Skeletal muscle satellite cell (primary cell): ENCODE data around the gene TTC7B.

Experiments used
- H3K27me3 ChIP-seq: 2 replicates; pipeline ENCODE4 v1.7.0; 2013; ENCODE audit warnings: low read length; ENCODE audit not compliant: control insufficient read depth, insufficient read depth
- H3K36me3 ChIP-seq: 2 replicates; pipeline ENCODE4 v1.7.0; 2013; ENCODE audit warnings: mild to moderate bottlenecking, control low read depth, low read length; ENCODE audit not compliant: insufficient read depth
- H3K4me1 ChIP-seq: 2 replicates; pipeline ENCODE4 v1.7.0; 2013; ENCODE audit warnings: low read length; ENCODE audit not compliant: control insufficient read depth, insufficient read depth
- H3K4me2 ChIP-seq: 2 replicates; pipeline ENCODE4 v1.7.0; 2013; ENCODE audit warnings: mild to moderate bottlenecking, low read length
- H3K4me3 ChIP-seq: 2 replicates; pipeline ENCODE4 v1.7.0; 2013; ENCODE audit warnings: low read length
- H3K9ac ChIP-seq: 2 replicates; pipeline ENCODE4 v1.7.0; 2013; ENCODE audit warnings: mild to moderate bottlenecking, low read depth, low read length, moderate library complexity
- H3K9me3 ChIP-seq: replicated peaks from 2 replicates; pipeline ENCODE4 v1.7.0; 2013; ENCODE audit warnings: mild to moderate bottlenecking, control low read depth, low read length

Gene TTC7B

GRCh38 chr14:90519262-90519920 is 296.8 kb downstream of the TTC7B start:
- no peak overlapping the region for H3K4me3 ChIP-seq
- H3K36me3 ChIP-seq: no peaks in the 10 kb centered on the region
- peaks cover 24% of the 10 kb centered on the region for H3K4me1 ChIP-seq
- H3K27me3 ChIP-seq: peaks cover 25% of the 10 kb centered on the region
- no peaks in the 10 kb centered on the region for H3K9me3 ChIP-seq
- H3K4me2 ChIP-seq: no peak overlapping the region
- no peak overlapping the region for H3K9ac ChIP-seq

- no peak overlapping the region for H3K9ac ChIP-seq
- no peak overlapping the region for H3K4me3 ChIP-seq
- H3K4me2 ChIP-seq: no peak overlapping the region
- H3K9me3 ChIP-seq: no peaks in the 10 kb centered on the region
- H3K36me3 ChIP-seq: no peaks in the 10 kb centered on the region
- peaks cover 25% of the 10 kb centered on the region for H3K27me3 ChIP-seq
- H3K4me1 ChIP-seq: peaks cover 23% of the 10 kb centered on the region
Observed at GRCh38 chr14:90518941-90519256, 297.3 kb downstream of the TTC7B start.

- Histone ChIP-seq H3K36me3 (no peaks in the 10 kb centered on the region), H3K4me1 (peaks cover 18% of the 10 kb centered on the region), H3K4me2 (no peak overlapping the region), H3K4me3 (no peak overlapping the region), H3K9me3 (no peaks in the 10 kb centered on the region), H3K27me3 (peaks cover 29% of the 10 kb centered on the region), H3K9ac (no peak overlapping the region)
Observed at GRCh38 chr14:90518069-90518940, 297.9 kb downstream of the TTC7B start.

GRCh38 chr14:90517076-90517841 is 299.0 kb downstream of the TTC7B start:
- H3K4me1 ChIP-seq: peaks cover 8% of the 10 kb centered on the region

GRCh38 chr14:90514566-90514965 is 301.7 kb downstream of the TTC7B start:
- H3K9me3 ChIP-seq: no peaks in the 10 kb centered on the region
- H3K27me3 ChIP-seq: peaks cover 31% of the 10 kb centered on the region
- no peak overlapping the region for H3K4me2 ChIP-seq
- no peaks in the 10 kb centered on the region for H3K4me1 ChIP-seq
- H3K4me3 ChIP-seq: no peak overlapping the region
- H3K36me3 ChIP-seq: no peaks in the 10 kb centered on the region
- no peak overlapping the region for H3K9ac ChIP-seq

More at GRCh38 chr14:90517076-90517841, 299.0 kb downstream of the TTC7B start:
- H3K27me3 ChIP-seq: peaks cover 33% of the 10 kb centered on the region
- H3K36me3 ChIP-seq: no peaks in the 10 kb centered on the region
- H3K9ac ChIP-seq: no peak overlapping the region
- H3K9me3 ChIP-seq: no peaks in the 10 kb centered on the region
- H3K4me3 ChIP-seq: no peak overlapping the region
- H3K4me2 ChIP-seq: no peak overlapping the region

- no peaks in the 10 kb centered on the region for H3K4me1 ChIP-seq
- no peaks in the 10 kb centered on the region for H3K9me3 ChIP-seq
Observed at GRCh38 chr14:90514015-90514398, 302.2 kb downstream of the TTC7B start.

GRCh38 chr14:90513161-90514014 is 302.8 kb downstream of the TTC7B start:
- H3K9me3 ChIP-seq: no peaks in the 10 kb centered on the region
- H3K27me3 ChIP-seq: peaks cover 32% of the 10 kb centered on the region
- no peak overlapping the region for H3K4me2 ChIP-seq
- no peaks in the 10 kb centered on the region for H3K36me3 ChIP-seq
- H3K9ac ChIP-seq: no peak overlapping the region
- H3K4me3 ChIP-seq: no peak overlapping the region
- H3K4me1 ChIP-seq: no peaks in the 10 kb centered on the region

More at GRCh38 chr14:90514015-90514398, 302.2 kb downstream of the TTC7B start:
- H3K36me3 ChIP-seq: no peaks in the 10 kb centered on the region
- no peak overlapping the region for H3K4me3 ChIP-seq
- peaks cover 31% of the 10 kb centered on the region for H3K27me3 ChIP-seq
- no peak overlapping the region for H3K9ac ChIP-seq
- H3K4me2 ChIP-seq: no peak overlapping the region

GRCh38 chr14:90512329-90512991 is 303.8 kb downstream of the TTC7B start:
- no peaks in the 10 kb centered on the region for H3K4me1 ChIP-seq
- H3K9ac ChIP-seq: no peak overlapping the region

GRCh38 chr14:90511795-90512328 is 304.4 kb downstream of the TTC7B start:
- Histone ChIP-seq H3K9me3 (no peaks in the 10 kb centered on the region), H3K36me3 (no peaks in the 10 kb centered on the region), H3K4me3 (no peak overlapping the region), H3K4me2 (no peak overlapping the region), H3K27me3 (peaks cover 28% of the 10 kb centered on the region), H3K9ac (no peak overlapping the region), H3K4me1 (no peaks in the 10 kb centered on the region)

More at GRCh38 chr14:90512329-90512991, 303.8 kb downstream of the TTC7B start:
- Histone ChIP-seq H3K4me2 (no peak overlapping the region), H3K36me3 (no peaks in the 10 kb centered on the region), H3K27me3 (peaks cover 31% of the 10 kb centered on the region), H3K4me3 (no peak overlapping the region), H3K9me3 (no peaks in the 10 kb centered on the region)

- no peak overlapping the region for H3K4me3 ChIP-seq
- no peaks in the 10 kb centered on the region for H3K9me3 ChIP-seq
- H3K4me2 ChIP-seq: no peak overlapping the region
- no peaks in the 10 kb centered on the region for H3K4me1 ChIP-seq
- peaks cover 22% of the 10 kb centered on the region for H3K27me3 ChIP-seq
- no peaks in the 10 kb centered on the region for H3K36me3 ChIP-seq
- H3K9ac ChIP-seq: no peak overlapping the region
Observed at GRCh38 chr14:90511252-90511651, 305.0 kb downstream of the TTC7B start.
